ENCODE results near the gene RNF208.
"Not testable (repeated sequence)": the region's sequence is repeated elsewhere in the genome, so short reads cannot be mapped to it uniquely, and the experiment has no call there.

The RNF208 gene

DNA sequence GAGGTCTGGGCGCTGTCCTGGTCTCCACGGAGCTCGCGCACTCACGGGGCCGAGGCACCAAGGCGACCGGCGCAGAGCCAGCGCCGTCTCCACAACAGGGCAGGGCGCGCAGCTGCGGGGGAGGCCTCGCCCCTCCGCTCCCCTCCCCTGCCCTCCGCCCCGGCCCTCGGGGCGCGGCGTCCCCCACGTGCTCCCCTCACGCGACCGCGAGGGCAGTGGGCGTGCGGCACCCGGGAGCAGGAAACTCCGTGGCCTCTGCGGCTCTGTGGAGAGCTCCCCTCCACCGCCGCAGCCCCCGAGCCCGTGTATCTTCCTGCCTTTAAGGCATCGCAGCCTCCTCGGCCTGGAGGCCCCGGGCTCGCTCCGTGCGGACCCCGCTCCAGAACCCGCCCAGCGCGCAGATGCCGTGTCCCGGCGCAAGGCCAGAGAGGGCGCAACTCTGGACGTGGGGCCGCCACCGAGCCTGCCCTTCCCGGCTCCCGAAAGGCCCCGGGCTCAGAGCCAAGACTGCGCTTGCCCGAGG is 18.3 kb upstream of the RNF208 start:
- peak; percentile 88 for DNase-seq (ENCODE audit: low read depth)

DNA sequence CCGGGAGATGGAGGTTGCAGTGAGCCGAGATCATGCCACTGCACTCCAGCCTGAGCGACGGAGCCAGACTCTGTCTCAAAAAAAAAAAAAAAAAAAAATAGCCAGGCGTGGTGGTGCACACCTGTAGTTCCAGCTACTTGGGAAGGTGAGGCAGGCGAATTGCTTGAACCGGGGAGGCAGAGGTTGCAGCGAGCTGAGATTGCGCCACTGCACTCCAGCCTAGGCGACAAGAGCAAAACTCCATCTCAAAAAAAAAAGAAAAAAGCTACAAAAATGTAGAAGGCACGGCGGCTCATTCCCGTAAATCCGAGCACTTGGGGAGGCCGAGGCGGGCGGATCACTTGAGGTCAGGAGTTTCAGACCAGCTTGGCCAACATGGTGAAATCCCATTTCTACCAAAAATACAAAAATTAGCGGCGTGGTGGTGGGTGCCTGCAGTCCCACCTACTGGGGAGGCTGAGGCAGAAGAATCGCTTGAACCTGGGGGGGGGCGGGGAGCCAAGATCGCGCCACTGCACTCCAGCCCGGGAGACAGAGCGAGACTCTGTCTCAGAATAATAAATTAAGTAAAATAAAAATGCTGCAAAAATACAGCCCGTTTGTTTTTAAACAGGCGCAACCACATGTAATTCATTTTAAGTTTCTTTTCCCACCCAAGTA is 17.6 kb upstream of the RNF208 start:
- not testable (repeated sequence) for DNase-seq (ENCODE audit: low read depth)

DNA sequence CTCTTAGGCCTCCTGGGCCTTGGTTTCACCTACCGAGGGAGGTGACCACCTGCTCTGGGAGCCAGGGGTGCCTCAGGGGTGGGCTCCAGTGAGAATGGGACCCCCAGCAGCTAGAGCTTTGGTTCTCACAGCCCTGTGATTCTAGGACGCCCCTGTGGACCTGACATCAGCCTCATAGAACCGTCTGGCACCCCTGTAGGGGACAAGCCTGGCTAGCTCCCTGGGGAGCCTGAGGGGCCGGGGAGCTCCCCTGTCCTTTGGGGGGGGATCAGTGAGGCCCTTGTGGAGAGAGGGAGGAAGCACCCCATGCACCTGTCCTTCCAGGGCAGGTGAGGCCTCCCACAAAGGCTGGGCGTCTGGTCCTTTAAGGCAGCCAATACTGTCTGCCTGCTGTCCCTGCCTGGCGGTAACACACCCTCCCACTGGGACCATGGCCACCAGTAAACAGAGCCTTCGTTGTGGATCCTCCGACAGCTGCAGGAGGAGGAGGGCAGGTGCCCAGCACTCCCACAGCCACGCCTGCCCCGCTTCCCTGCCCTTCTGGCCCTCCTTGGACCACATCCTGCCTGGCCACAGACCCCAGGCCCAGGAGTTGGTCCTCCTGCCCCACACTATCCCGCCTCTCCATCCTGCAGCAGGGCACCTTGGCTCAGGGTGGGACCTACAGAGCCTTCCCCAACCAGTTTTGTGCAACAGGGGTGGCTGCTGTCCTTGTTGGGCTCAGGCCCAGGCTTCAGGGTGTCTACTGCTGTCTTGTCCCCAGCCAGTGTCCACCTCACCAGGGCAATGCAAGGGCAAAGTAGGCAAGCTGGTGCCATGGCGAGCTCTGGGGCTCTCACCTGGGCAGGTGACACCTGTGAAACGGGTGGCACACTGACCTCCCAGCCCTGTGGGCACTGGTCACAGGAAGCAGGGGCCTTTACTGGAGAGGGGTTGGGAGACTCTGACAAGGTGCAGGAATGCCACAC is 16.0 kb upstream of the RNF208 start:
- no peak for DNase-seq (ENCODE audit: low read depth)

DNA sequence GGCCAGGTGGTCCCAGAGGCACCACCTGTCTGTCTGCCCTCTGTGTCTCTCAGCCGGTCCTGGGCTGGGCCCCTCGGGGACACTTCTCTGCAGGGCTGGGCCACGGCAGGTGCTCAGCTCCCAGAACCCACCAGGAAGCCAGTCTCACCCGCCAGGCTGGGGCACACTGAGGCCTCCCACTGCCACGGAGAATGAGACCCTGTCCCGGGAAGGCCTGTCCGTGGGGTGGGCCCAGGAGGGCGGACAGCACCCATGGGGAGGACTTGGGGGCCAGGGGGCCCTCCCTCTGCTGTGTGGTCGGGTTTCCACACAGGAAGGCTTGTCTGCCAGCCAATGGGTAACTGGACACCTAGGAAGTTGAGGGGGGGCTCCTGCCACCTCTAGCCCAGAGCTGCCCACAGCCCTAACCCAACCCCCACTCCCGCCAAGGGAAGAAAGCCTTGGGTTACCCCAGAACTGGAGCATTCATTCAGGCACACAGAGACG is 14.9 kb upstream of the RNF208 start:
- no peak for DNase-seq (ENCODE audit: low read depth)

DNA sequence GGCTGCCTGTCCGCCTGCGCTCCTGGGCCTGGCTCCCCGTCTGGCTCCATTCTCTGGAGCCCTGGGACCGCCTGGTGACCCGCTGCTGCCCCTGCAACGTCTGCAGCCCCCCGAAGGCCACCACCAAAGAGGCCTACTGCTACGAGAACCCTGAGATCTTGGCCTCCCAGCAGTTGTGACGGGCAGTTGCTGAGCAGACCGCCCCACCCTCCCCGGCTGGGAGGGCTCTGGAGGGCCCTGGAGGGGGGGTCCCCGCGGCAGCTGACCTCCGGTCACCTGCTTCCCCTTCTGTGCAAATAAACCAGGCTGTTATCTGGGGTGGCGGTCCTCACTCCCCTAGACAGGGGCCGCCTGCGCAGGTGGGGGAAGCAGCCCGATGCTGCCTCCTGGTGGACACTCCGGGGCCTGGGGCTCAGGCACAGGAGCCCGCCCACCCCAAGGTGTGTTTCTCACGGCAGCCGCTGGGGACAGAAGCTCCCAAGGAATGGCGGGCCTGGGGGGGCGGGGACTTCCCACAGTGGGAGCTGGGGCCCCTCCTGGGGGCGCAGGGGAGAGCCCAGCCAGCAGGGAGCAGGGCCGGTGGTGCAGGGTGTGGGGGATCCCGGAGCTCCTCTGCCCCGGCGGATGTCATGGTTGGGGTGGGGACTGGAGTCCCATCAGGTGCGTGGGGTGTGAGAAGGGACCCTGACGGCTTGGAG is 14.3 kb upstream of the RNF208 start:
- peak; percentile 39 for DNase-seq (ENCODE audit: low read depth)

DNA sequence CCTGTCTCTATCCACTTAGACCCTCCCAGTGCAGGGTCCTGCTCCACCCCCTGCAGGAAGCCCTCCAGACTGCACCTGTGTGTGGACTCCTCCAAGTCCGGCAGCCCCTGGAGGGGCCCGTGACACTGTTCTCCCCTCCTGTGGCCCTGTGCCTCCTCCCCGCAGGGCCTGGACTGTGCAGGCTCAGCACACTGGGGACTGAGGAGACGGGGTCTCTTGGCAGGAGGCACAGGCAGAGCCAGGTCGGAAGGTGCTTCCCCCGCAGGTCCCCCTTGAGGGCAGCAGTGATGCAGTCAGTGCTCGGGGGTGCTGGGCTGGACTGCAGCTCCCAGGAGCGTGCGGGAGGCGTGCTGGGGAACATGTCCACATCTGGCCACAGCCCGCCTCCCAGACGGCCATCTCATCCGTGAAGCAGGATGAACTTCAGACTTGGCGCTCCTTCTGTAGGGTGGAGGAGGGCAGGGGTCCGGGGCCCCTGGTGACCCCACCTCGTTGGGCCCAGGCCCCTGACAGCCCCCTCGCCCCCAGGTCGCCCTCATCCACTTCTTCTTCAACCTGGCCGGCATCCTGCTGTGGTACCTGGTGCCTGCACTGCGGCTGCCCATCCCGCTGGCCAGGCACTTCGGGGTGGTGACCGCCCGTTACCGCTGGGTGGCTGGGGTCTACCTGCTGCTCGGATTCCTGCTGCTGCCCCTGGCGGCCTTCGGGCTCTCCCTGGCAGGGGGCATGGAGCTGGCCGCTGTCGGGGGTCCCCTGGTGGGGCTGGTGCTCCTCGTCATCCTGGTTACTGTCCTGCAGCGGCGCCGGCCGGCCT is 13.6 kb upstream of the RNF208 start:
- no peak for DNase-seq (ENCODE audit: low read depth)

DNA sequence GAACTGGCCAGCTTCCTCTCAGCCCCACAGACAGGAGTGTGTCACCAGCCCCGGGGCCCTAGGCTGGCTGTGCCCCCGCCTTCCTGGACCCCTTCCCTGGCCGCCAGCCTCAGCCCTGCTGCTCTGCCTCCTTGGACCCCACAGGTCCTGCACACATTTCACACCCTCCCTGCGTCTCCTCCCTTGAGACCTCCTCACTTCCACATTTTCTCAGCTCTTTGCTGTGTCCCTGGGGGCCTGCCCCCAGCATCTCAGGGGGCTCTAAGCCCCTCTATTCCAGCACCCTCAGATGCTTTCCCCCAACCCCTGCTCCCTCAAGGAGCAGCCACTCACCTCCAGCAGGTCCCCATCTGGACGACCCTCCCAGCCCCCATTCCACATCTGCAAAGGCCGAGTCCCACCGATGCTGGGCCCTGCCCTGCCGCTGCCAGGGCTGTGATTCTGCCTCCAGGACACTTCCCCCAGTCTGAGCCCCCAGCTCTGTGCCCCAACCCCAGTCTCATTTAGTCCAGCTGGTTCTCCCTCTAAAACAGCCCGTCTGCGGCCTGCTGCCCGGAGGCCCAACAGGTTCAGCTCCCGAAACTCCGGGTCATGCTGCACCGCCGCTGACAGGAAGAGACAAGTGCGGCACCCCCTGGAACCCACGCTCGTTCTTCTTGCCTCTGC is 12.9 kb upstream of the RNF208 start:
- DNase-seq (ENCODE audit: low read depth), result no peak

DNA sequence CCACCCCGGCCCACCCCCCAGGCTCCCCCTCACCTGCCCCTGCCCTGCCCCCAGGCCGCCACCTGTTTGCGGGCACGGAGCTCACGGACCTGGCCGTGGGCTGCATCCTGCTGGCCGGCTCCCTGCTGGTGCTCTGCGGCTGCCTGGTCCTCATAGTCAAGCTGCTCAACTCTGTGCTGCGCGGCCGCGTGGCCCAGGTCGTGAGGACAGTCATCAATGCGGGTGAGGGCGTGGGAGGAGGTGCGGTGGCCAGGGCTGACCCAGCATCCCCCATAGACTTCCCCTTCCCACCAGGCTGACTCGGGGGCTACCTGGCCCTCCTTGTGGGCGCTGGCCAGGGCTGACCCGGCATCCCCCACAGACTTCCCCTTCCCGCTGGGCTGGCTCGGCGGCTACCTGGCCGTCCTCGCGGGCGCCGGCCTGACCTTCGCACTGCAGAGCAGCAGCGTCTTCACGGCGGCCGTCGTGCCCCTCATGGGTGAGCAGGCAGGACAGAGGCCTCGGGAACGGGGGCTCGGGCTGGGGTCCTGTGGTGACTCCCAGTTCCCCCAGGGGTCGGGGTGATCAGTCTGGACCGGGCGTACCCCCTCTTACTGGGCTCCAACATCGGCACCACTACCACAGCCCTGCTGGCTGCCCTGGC is 12.1 kb upstream of the RNF208 start:
- DNase-seq (ENCODE audit: low read depth), result no peak

DNA sequence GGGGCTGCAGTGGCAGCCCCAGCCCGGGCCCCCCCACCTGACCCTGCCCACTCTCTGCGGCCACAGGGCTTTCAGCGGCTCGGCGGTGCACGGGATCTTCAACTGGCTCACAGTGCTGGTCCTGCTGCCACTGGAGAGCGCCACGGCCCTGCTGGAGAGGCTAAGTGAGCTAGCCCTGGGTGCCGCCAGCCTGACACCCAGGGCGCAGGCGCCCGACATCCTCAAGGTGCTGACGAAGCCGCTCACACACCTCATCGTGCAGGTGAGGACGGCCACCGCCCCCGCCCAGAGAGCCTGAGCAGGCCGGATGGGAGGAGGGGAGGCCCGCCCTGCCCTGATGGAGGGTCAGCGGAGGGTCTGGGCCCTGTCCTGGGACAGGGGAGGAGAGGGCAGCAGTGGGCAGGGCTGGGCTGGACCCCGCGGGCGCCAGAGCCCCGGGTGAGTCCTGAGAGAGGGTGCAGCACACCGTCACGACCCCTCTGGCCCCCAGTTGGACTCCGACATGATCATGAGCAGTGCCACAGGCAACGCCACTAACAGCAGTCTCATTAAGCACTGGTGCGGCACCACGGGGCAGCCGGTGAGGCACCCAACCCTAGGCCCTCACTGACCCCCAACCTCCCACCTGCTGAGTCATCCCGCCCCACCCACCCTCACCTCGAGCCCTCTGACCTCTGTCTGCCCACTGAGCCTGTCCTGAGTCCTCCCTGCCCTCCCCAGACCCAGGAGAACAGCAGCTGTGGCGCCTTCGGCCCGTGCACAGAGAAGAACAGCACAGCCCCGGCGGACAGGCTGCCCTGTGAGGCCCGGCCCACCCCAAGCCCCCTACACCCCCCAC is 11.3 kb upstream of the RNF208 start:
- no peak for DNase-seq (ENCODE audit: low read depth)

DNA sequence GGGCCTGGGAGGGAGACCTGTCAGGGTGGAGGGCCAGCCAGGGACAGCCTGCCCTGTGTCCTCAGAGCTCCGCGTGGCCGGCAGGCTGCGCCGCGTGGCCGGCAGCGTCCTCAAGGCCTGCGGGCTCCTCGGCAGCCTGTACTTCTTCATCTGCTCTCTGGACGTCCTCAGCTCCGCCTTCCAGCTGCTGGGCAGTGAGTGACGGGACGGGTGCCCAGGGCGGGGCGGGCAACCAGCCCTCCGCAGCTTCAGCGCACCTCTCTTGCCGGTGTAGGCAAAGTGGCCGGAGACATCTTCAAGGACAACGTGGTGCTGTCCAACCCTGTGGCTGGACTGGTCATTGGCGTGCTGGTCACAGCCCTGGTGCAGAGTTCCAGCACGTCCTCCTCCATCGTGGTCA is 10.5 kb upstream of the RNF208 start:
- no peak for DNase-seq (ENCODE audit: low read depth)

DNA sequence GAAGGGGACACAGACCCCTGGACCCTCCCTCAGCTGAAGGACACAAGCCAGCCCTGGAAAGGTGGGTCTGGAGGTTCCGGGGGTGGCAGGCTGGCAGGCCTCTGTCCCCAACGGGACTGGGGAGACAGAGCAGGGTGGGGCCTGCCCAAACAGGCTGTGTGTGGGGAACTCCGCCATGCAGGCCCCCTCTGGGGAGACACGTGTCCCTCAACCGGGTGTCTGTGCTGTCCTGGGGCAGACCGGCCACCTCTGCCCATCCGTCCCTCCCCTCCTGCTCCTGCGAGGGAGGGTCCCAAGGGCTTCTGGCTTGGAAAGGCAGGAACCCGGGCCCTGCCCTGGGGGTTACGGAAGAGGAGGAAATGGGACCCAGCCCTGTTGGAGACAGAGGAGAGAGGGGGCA is 10.1 kb upstream of the RNF208 start:
- DNase-seq (ENCODE audit: low read depth), result no peak

DNA sequence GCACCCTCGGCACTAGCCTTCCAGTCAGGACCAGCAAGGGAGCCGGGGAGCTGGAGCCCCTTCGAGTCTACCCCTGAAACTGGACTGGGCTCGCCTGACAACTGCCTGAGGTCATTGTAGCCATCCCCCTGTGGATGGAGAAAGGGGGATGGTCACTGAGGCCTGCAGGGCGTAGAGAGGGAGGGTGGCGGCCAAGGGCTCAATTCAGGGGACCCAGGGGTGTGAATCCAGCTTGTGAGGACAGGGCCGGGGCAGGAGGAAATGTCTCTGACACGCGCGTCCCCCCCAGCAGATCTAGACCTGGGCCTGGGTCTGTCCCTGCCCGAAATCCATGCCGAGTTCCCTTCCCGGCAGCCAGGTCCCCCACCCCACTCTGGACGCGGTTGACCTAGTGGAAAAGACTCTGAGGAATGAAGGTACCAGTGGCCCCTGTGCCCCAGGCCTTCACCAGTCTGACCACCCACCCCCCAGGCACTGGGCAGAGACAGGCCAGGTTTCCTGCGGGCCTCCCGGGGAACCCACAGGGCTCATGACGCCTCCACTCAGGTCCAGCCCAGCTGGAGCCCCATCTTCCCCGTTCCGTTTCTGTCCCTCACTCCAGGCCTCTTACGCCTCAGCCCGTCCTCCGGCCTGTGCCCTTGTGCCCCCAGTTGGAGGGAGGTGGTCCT is 9.5 kb upstream of the RNF208 start:
- DNase-seq (ENCODE audit: low read depth), result no peak

DNA sequence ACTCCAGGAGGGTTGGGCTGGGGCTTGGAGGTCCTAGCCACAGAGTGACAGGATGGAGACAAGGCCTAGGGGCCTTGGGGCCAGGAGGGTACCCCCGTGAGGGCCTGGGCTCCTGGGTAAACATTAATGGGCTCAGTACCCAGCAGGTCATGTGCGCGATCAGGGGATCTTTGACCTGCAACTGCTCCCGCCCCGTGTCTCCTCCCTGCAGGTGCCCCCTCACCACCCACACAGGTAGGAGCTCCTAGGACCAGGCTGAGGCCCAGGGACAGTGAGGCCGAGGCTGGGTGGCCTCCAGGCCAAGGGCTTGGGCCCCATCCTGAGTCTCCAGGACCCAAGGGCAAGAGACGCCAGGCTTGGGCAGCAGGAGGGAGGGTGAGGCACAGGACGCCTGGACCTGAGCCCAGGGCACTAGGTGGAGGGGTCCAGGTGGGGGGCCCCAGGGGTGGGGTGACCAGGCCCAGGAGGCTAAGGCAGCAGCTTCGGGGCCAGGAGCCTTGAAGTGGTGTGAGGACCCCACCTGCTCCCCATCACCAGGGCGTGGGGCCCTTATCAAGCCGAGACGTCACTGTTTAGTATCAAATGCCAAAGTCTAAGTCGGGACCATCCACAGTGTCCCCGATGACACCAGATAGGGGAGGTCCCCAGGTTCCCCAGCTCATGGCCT is 8.8 kb upstream of the RNF208 start, which contains the start of gene SLC34A3:
Gene SLC34A3, plus strand, starts transcription at position 197 of the 667 bp plus-strand sequence. CDS start 802 bp downstream, outside the sequence.
- no peak for DNase-seq (ENCODE audit: low read depth)

DNA sequence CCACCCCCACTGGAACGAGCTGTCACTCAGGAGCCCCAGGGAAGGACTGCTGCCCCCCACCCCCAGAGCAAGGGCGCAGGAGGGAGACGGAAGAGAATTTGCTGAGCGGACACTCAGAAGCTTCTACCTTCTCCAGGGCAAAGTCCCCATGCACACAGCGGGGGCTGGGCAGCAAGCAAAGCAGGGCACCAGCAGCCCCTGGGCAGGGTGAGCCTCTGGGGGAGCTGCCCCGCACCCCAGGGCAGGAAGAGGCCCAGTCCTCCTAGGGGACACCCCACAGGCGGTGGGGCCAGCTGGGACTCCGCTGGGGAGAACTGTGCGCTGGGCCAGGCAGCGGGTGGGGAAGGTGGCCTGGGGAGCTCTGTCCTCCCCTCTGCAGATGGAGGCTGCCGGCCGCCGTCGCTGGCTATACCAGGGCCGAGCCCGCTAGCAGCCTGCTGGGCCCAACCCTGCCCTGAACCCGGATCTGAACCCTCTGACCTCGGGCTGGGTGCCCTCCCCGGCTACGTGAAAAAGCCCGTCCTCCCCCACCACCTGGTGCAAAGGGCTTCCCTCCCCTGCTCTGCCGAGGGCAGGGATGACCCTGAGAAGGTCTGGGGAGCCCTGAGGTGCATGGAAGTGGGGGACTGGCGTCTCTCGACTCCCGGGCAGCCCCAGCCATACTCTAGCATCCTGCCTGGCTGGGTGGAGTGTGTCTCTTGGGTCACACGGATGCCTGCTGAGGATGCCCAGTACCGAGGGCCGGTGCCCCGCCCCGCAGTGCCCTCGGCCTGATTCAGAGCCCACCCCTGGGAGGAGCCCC is 8.1 kb upstream of the RNF208 start:
- DNase-seq (ENCODE audit: low read depth), result no peak

DNA sequence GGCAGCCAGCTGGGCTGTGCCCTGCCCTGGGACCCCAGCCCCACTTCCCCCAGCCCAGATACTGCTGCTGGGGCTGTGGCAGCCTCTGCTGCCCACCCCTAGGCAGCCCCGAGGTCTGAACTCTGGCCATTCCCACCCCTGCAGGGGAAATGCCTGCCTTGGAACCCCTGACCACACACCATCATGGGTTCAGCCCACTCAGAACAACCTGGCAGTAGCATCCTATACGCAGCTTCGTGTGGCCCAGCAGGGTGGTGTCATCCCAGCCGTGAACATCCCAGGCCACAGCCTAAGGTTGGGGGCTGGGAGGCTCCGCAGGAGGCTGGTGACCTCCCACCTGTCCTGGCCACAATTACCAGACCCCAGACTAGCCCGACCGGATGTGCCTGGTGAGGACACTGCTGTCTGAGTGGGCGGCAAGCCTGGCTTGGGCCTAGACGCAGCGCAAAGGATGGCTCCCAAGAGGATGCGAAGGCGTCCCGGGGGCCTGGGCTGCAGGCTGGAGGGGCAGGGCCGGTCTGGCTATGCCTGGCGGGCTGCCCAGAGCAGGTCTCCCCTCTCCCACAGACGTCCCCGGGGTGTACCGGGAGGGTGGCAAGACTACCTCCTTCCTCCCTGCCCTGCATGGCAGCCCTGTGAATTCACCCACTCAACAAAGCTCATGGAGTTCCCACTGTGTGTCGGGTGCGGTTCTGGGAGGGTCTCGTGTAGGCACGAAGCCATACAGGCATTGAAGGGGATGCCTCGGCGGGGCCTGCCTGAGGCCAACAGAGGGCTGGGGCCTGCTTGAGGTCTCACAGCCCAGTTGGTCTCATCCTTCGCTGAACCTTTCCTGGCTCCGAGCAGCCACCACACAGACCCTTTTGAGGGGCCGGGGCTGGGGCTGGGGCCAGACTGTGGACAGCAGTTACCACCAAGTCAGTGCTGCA is 7.2 kb upstream of the RNF208 start:
- no peak for DNase-seq (ENCODE audit: low read depth)

DNA sequence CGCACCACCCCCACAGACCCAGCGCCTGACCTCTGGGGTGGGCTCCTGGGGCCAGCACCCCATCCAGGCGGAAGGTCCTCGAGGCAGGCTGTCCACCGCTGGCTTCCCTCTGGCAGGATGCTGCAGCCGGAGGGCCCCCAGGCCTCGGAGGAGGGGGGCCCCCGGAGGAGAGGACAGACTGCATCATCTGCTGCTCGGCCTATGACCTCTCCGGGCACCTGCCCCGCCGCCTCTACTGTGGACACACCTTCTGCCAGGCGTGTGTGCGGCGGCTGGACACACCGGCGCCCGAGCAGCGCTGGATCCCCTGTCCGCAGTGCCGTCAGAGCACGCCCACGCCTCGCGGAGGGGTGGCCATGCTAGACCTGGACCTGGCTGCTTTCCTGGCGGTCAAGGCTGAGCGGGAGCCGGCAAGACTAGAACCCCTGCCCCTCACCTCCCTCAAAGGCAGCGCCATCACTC is 6.5 kb upstream of the RNF208 start:
- no peak for DNase-seq (ENCODE audit: low read depth)

Data from fibroblast of gingiva (primary cell).